CD4-positive, alpha-beta T cell treated with Interferon gamma for 1 hour (primary cell): ENCODE results near the gene MOGAT2.

Experiments used
- DNase-seq: peaks from one replicate; pipeline ENCODE4 v3.0.0-alpha.2; 2020

The MOGAT2 gene

DNA sequence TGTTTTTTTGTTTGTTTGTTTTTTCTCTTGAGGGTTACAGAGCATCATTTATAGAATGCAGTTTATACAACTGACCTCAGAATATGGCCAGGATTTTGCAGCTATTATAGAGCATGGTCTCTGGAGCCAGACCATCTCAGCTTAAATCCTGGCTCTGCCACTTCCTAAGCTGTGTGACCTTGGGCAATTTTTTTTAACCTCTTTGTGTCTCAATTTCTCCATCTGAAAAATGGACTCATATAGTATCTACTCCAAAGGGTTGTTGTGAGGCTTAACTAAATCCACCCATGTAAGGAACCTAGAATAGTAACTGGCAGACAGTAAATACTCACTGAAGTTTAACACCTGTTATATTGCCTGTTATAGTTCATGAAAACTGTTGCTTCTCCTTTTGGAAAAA lies 42.6 kb downstream of the MOGAT2 start:
- no peak for DNase-seq

DNA sequence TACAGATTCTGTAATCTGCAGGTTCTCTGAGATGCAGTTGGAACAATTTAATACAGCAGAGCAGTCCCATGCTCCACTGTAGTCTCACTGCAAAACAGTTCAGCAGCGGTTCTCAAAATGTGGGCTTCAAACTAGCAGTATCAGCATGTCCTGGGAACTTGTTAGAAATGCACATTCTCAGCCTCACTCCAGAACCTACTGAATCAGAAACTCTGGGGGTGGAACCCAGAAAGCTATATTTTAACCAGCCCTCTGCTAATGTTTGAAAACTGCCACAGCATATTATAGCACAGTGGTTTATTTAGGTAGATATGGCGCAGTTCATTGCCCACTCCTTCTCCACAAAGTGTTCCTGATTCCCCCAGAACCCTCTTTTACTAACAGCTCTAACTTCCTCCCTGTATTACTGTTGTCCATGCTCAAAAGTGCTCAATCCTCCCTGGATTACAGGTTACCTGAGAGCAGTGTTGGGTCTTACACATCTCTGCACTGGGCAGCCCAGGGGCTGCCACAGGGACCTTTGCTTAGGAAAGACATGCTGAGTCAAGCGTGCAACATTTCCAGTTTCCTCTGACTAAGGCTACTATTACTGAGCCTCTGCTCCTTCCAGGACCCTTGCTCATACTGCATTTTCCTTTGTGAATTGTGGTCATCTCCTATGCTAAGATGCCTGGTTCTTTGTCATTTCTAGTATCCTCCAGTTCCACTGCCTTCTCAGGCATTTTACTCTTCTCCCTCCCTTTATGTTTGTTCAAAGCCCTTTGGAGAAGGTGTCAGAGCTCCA lies 43.3 kb downstream of the MOGAT2 start:
- DNase-seq, result no peak

DNA sequence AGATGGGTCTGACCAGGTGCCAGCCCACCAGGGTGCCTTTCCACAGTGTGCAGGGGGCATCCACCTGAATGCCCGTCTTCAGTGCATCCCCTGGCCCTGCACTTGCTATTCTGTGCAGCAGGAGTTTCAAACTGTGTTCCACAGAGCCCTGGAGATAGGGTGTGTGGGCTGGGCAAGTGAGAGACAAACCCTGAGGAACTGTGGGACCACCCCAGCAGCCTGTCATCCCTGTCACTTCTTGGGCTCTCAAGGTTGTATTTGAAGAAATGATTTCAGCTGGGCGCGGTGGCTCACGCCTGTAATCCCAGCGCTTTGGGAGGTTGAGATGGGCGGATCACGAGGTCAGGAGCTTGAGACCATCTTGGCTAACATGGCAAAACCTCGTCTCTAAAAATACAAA lies 44.5 kb downstream of the MOGAT2 start:
- no peak for DNase-seq

DNA sequence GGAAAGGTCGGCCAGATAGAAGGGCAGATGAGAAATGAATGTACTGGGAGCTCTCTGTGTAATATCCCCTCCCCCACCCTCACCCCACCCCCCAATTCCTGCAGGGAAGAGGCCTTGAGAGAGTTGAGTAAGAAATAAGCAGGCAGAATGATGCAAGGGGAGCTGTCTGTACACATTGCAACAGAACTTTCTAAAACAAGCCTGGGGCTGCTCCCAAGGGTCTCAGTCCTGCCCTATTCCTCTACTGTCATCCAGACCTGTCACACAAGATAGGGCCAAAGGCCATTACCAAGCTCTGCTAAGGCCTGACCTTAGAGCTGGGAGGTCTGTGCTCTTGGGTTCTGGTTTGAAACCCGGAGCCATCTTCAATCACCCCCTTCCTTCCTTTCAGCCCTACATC lies 45.2 kb downstream of the MOGAT2 start:
- DNase-seq, result no peak

DNA sequence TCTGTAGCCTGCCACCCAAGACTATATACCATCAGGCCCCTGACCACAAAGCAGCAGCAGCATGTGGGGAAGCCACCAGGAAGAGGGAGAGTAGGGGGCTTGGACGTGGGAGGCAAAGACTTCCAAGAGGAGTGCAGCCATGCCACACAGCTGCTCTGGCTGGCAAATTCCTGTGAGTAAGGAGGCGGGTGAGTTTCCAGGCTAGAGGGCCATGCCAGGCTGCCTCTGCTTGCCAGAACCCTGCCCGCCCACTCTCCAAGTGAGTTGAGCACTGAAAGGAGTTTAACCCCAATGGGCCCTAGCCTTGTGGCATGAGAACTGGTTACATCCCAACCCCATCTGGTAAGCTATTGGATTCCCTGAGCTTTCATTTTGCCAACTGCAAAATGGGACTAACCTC lies 46.2 kb downstream of the MOGAT2 start:
- no peak for DNase-seq

DNA sequence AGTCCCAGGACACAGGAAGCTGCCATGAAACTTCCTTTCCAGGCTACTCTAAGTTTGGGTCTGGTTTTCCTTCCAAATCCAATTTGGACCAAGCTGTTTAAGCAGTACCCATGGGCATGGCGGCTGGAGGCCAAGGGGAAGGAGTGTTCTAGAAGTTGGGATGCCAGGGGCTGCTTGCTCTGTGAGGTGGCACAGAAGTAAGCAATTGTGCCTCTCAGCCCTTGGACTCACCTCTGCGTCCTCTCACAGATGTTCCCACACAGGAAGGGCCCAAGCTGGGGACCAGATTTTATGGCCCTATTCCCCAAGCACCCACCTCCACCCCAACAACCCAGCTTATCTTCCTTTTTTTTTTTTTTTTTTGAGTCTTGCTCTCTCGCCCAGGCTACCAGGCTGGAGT lies 47.5 kb downstream of the MOGAT2 start:
- no peak for DNase-seq

DNA sequence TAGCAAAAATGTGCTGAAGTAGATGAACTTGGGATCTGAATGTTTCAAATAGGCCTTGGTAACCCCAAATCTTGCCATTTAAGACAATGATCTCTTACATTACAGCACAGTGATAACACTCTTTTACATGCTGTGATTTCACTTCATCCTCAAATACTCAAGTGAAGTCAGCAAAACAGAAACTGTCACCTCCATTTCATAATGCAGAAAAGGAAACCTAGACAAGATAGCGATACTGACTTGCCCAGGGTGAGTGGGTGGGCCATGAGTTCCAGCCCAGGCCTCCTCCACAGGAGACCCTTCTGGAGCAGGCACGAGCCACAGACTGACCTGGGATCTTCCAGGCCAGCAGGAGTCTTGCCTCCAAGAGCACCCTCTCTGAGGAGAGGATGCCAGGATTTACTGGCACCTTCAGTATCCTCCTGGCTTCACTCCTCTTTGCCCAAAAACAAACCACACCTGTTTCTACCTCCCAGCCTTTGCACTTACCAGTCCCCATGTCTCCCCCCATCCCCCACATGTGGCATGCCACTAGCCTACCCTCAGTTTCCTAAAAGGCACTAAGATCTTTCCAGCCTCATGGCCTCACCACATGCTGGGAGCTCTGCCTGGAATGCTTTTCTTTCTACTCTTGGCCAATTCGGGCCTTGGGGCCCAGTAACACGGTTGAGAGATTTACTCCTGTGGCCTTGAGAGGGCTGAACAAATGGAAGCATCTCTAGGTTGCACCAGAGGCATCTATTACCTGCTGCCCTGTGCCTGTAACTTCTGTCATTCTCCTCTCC lies 49.0 kb downstream of the MOGAT2 start:
- DNase-seq, result no peak

DNA sequence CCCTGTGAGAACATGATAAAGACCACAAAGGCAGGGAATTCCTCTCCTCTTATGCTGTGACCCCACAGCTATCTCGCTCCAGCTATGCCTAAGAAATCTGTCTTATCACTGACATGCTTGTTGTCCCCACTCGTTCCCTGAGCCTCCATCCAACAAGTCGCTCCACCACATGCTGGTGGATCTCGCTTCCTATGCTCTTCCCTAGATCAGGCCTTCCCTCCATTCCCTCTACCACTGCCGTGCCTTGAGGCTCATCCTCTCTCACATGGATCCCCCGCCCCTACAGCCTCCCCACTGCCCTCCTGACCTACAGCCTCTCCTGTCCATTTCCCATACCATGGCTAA lies 49.6 kb downstream of the MOGAT2 start:
- DNase-seq, result no peak

DNA sequence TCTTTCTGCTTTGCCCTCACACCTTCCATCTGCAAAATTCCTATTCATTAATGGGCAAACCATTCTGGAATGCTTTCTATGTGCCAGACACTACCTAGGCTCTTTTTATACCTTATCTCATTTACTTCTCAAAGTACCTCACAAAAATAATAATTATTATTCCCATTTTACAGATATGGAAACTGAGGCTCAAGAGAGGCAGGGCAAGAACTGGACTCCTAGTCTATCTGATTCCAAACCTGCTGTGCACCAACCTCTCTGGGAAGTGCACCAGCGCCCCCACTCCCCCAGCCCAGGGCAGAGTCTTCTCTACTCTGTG lies 50.1 kb downstream of the MOGAT2 start:
- DNase-seq, result no peak

DNA sequence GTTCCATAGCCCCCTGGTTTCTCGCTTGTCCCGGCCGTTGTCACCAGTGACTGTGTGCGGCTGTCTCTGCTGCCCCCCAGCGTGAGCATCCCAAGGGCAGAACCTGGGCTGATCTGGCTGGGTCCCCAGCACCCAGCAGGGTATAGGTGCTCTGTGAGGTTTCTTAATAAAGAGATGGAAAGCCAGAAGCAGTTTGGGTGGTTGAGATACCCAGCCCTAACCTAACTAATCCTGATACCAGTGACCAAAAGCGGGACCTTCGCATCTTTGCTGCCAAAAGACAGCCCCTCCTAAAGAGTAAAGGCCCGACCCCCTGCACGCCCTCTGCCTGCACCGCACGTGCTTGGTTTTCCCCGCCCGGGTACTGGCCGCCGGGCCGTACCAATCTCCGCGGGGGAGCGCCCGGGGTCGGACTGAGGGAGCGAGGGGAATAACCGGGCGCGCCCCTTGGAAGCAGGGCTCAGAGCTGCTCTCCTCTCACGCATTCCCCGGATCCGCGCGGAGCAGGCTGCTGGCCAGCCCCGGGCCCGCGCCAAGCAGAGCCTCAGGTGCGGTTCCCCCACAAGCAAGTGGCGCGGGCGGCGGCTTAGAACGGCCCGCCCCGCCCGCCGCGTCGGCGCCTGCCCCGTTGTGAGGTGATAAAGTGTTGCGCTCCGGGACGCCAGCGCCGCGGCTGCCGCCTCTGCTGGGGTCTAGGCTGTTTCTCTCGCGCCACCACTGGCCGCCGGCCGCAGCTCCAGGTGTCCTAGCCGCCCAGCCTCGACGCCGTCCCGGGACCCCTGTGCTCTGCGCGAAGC lies 50.7 kb downstream of the MOGAT2 start, which contains the start of gene DGAT2:
Gene DGAT2 (plus strand): TSS at position 667 of the 797 bp plus-strand sequence. CDS start 214 bp downstream, outside the sequence.
- peak; percentile 70 for DNase-seq

DNA sequence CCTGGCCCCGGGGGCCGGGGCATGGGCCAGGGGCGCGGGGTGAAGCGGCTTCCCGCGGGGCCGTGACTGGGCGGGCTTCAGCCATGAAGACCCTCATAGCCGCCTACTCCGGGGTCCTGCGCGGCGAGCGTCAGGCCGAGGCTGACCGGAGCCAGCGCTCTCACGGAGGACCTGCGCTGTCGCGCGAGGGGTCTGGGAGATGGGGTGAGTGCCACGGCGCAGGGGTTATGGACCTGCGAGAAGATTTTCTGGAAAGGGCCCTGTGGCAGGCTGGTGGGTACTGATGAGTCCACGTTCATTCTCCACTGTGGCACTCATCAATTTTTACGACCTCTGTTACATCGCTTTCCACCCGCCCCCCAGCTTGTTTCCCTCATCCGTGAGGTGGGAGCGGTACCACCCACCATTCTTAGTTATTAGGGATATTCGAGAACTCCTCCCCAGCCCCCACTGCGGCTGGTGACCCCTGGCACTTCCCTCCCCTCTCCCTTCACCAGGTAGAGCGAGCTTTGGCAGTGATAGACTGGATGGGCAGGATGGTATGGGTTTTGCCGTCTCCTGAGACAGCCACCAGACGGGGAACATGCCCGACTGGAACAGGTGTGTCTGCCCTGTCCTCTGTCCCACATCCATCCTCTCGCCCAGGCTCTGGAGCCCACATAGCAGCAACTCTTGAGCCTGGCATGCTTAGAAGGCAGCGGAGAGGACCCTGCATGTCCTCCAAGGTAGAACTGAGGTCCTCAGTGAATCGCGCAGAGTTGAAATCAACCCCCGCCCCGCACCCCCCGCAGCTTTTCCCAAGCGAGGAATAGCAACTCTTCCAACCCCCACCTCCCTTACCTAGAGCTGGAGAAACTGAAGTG lies 51.5 kb downstream of the MOGAT2 start:
- DNase-seq, result no peak

DNA sequence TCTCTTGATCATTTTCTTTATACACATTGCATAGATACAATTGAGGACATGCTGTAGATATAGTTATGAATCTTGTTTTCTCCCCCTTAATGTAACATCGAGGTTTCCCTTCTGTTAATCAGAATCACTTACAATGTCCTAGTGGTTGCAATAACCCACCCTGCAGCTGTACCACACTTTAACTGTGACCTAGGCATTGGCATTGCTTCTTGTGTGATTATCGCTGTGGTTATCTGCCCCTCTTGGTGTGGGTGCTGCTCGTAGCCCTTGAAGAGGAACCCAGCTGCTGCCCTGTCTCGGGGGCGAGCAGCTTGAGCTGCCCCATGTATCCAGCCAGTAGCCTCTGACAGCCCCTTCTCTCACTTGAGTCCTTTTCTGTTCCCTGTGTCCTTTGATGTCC lies 52.5 kb downstream of the MOGAT2 start:
- no peak for DNase-seq

DNA sequence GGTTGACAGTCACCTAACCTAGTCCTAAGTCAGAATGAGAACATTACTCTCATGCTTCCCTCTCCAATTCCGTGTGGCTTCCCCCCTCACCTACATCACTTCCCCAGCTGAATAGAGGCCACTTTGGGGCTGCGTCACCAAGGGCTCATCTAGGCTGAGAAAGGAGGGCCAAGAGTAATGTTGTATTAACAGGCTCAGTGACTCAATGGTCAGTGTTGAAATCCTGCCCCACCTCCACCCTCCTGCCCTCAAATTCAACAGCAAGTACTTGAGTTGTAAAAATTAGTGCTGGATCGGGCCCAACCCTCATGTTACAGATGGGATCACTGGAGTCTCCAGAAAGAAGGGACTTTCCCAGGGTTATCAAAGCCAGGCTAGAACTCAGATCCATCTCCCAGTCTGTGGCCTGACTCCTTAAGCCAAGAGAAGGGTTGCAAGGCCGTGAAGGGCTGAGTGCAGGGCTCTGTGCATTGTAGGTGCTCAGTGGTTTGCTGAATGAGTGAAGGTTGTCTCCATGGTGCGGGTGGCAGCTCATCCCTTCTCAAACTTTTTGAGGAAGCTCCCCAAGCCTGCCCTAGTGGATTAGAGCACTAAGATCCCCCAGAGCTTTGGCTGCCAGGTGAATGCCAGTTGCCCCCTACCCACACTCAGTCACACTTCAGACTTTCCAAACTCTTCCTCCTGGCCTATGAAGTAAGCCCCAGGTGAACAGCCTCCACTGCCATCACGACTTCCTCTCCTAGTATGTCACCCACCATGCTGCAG lies 54.2 kb downstream of the MOGAT2 start:
- peak; percentile 73 for DNase-seq

DNA sequence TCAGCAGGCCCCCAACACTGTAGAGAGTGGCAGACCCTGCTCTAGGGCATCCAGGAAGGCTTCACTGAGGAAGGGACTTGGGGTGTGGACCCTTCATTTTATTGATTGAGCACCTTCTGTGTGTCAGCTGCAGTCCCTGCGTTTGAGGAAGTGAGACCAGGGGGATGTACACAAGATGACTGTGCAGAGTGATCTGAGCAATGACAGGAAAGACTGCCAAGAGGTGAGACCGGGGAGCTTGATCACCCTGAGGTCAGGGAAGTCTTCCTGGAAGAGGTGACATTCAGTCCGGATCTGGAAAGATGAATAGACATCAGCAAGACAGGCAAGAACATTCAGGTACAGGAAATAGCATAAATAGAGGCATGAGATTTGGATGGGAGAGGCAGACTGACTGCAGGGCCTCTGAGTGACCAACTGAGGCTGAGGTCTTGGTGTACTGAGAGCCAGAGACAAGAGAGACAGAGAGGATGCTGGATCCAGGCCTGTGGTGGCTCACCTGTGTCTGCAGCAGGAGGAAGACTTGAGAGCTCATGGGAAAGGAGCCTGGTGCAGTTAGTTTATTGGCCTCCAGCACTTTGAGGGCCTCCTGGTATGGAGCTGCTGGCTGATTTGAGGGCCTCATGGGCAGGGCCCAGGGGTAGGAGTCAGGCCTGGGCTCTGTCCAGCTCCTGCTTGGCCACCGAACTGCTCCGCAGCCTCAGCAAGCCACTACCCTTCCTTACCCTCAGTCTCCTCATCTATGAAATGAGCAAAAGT lies 56.1 kb downstream of the MOGAT2 start:
- DNase-seq, result peak; percentile 72

DNA sequence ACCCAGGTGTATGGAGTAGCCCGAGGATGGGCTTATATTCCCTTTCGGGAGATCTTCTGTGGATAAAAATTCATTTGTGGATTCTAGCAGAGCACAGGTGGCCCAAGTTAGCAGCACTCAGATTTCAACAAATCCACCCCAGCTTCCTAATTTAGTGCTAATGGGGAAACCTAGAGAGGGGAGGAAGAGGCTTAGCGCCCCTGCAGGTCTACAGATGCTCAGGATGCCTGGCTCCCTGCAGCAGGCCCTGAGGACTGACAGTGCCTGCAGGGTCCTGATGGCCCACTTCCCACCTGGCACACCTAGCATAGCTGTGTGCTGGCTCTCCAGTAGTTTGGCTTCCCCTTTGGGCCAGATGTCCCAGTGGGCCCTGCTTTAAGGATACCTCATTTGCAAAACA lies 57.4 kb downstream of the MOGAT2 start:
- DNase-seq, result no peak

DNA sequence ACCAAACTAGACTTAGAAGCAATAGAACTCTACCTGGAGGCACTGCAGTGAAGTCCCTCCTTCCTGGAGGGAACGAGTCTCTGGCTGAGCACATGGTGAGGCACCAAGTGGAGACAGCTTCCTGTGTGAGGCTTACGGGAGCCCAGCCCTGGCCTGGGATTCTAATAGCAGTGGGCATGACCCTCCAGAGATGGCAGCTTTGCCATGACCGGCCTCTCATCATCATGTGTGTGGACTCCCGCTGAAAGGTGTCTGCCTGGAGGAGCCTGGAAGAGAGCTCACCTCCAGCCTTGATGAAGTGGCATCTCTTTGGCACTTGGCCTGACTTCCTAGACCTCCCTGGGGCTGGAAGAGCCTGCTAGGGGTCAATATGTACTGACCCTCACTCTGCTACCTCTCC lies 58.9 kb downstream of the MOGAT2 start:
- DNase-seq, result no peak

DNA sequence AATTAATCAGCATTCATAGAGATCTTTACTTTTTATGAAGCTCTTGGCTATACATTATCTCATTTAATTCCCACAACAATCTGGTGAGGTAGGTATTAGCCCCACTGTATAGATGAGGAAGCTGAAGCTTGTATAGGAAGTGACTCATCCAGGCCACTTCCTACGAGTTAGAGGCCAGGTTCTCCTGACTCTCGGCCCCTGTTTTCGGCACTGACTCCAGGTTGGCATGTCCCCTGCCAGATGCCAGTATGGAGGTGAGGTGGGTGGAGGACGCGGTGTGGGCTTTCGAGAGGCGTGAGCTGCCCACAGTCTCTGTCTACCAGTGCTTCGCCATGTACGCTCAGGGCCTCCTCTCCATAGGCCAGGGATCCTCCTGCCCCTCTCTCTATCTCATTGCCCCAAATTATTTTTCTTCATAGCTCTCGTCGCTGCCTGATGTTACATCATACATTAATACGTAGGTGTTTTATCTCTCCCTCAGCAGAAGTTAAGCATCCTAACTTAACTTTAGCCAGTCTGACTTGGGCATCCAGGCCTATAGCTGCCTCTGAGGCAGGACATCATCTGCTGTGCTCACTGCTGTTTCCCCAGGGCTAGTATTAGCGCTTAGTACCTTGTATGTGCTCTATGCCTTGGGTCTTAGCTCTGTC lies 59.9 kb downstream of the MOGAT2 start:
- peak; percentile 19 for DNase-seq

DNA sequence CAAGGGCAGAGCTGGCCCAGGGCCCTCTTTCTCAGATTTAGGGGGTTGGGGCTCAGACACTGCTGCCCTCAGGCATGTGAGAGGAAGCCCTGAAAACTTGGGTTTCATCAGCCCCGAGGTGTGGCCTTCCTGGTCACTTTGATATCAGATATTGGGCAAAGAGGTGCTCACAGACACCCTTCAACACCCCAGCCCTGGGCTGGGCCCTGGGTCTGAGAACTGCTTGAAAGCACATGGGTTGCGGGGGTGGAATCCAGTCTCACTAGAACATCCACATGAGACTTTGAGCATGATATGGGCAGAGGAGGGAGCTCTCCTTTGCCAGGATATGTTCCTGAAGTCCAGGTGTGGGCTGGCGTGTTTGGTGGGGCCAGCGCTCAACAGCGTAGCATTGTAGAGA lies 61.3 kb downstream of the MOGAT2 start:
- no peak for DNase-seq

DNA sequence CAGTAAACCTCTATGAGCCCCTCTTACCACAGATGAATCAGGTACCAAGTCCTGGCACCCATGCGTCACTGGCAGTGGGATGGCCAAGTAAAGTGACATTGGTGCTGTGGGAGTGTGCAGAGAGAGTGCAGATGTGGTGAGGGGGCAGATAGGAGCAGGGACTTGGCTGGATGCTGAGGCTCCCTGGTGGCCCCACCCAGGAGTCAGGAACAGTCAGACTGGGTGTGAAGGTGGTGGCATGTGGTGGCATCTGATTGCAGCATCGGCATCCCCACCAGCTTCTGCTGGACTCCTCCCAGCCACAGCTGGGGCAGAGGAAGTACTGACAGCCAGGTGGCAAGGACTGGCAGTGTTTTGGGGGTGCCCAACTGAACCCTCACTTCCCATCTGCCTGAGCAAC lies 62.3 kb downstream of the MOGAT2 start:
- DNase-seq, result no peak

DNA sequence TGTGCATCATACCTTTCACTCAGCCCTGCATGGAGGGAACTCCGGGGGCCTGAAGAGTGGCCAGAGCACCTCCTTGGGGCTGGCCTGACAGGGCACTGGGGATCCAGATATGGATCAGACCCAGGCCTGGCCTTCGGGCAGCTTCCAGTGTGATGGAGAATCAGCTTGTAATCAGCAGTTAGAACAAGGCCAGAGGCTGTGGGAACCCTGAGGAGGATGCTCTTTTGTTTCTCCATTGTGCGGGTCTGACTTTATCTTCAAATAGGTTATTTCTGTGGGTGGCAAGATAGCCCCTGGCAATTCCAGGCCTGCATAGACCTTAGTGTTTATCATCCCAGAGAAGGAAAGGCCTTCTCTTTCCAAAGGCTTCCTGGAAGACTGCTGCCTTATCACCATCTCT lies 63.2 kb downstream of the MOGAT2 start:
- DNase-seq, result no peak

DNA sequence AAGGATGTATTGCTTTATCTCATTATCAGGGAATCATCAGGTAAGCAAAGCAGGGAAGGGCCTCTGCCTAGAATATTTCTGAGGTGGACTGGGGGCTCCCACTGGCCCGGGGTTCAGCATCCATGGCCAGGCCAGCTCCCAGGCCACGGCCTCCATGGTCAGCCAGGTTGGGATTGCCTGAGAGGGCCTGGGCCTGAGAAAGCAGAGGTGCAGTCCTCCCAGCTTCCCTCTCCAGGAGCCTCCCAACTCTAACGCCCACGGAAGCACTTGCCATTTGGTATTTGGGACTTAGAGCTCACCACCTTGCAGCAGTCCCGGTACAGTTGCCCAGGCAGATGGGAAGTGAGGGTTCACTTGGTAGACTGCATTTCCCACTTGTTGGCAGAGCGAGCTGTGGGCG lies 63.7 kb downstream of the MOGAT2 start:
- no peak for DNase-seq
